Mammary epithelial cell (primary cell): Measurements from ENCODE around the gene WWP2.

Source experiments
- EZH2 ChIP-seq: IDR thresholded peaks from 2 replicates; pipeline ENCODE4 v1.6.1; 2012; ENCODE audit warnings: low read length, inconsistent platforms, borderline replicate concordance
- TF ChIP-seq, protein P1 (sequence below), 2 donors: IDR thresholded peaks in 1 of 2; conservative IDR thresholded peaks in 1 of 2; 2 replicates each; pipeline ENCODE4 v1.5.1; 2011 to 2012; ENCODE audit warnings: inconsistent platforms in 2 of 2, low read length in 2 of 2, mild to moderate bottlenecking in 2 of 2, control low read depth in 1 of 2, low read depth in 1 of 2; ENCODE audit not compliant: insufficient read depth in 1 of 2; ENCODE audit errors: extremely low read depth in 1 of 2

DNA sequence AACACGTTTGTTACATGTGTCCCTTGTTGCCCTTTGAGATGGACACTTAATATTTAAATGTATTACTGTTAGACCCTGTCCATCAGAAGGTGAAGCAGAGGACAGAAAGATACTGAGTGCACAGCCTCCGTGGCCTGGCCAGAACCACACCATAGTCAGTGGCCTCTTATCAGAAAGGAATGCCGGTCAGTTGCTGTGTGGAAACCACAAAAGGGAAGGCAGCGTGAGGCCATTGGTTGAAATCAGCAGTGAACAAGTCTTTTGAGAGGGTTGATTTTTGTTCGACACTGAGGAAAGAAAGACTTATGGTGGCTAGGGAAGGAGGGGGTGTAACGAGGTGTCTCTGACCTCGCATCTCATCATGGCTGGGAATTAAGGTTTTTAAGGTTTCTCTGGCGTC, 103.6 kb downstream of the WWP2 start:
- TF ChIP-seq, protein P1, sequence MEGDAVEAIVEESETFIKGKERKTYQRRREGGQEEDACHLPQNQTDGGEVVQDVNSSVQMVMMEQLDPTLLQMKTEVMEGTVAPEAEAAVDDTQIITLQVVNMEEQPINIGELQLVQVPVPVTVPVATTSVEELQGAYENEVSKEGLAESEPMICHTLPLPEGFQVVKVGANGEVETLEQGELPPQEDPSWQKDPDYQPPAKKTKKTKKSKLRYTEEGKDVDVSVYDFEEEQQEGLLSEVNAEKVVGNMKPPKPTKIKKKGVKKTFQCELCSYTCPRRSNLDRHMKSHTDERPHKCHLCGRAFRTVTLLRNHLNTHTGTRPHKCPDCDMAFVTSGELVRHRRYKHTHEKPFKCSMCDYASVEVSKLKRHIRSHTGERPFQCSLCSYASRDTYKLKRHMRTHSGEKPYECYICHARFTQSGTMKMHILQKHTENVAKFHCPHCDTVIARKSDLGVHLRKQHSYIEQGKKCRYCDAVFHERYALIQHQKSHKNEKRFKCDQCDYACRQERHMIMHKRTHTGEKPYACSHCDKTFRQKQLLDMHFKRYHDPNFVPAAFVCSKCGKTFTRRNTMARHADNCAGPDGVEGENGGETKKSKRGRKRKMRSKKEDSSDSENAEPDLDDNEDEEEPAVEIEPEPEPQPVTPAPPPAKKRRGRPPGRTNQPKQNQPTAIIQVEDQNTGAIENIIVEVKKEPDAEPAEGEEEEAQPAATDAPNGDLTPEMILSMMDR (conservative IDR thresholded peaks at IDR 0.05 in 1 of 2, IDR thresholded peaks at IDR 0.05 in 1 of 2; ENCODE audit: extremely low read depth in 1 of 2, insufficient read depth in 1 of 2, low read depth in 1 of 2, low read length in 2 of 2): no peak
- TF ChIP-seq EZH2: no peak
